Stimulated activated CD8-positive, alpha-beta memory T cell treated with anti-CD3 and anti-CD28 coated beads, Interleukin-7, amount 100 ng/mL, for 4 hours (primary cell): ENCODE results near the gene GEMIN5.
A peak's percentile ranks its signal among the peaks of the same experiment; 100 is the strongest.
"Not testable (repeated sequence)": the region's sequence is repeated elsewhere in the genome, so short reads cannot be mapped to it uniquely, and the experiment has no call there.

Experiments
- DNase-seq, 2 donors: peaks; one replicate each; pipeline ENCODE4 v3.0.0-alpha.2; 2020; ENCODE audit warnings: low read depth in 2 of 2

GEMIN5 gene

GRCh38 chr5:154944716-154945115 lies 6.7 kb upstream of the GEMIN5 start:
- DNase-seq, result no peak

- no peak for DNase-seq
Observed at GRCh38 chr5:154943527-154943926, 5.5 kb upstream of the GEMIN5 start.

GRCh38 chr5:154940772-154941620 lies 3.0 kb upstream of the GEMIN5 start, which contains the start of gene MRPL22:
MRPL22 (plus strand) TSS chr5:154941073; CDS start chr5:154941111, 38 bp downstream.
- DNase-seq, result peak; percentile 89 to 92

GRCh38 chr5:154940375-154940771 lies 2.4 kb upstream of the GEMIN5 start:
- DNase-seq, result no peak

- DNase-seq, result not testable (repeated sequence)
Observed at GRCh38 chr5:154939387-154939786, 1.4 kb upstream of the GEMIN5 start.

- no peak for DNase-seq
Observed at GRCh38 chr5:154937186-154937717, 759 bp downstream of the GEMIN5 start.

GRCh38 chr5:154934881-154935280 lies 3.1 kb downstream of the GEMIN5 start:
- no peak for DNase-seq

- no peak for DNase-seq
Observed at GRCh38 chr5:154933537-154933936, 4.5 kb downstream of the GEMIN5 start.

- no peak for DNase-seq
Observed at GRCh38 chr5:154923441-154924430, 14.3 kb downstream of the GEMIN5 start.

GRCh38 chr5:154917757-154918156 lies 20.3 kb downstream of the GEMIN5 start:
- no peak for DNase-seq

- no peak for DNase-seq
Observed at GRCh38 chr5:154916874-154917273, 21.1 kb downstream of the GEMIN5 start.

- not testable (repeated sequence) for DNase-seq
Observed at GRCh38 chr5:154905601-154906000, 32.4 kb downstream of the GEMIN5 start.

- DNase-seq, result no peak
Observed at GRCh38 chr5:154901913-154902312, 36.1 kb downstream of the GEMIN5 start.

GRCh38 chr5:154901276-154901675 lies 36.7 kb downstream of the GEMIN5 start:
- no peak for DNase-seq

GRCh38 chr5:154900066-154900465 lies 37.9 kb downstream of the GEMIN5 start:
- DNase-seq, result no peak

- no peak for DNase-seq
Observed at GRCh38 chr5:154899151-154899816, 38.7 kb downstream of the GEMIN5 start.

GRCh38 chr5:154898210-154898609 lies 39.8 kb downstream of the GEMIN5 start:
- no peak for DNase-seq

- DNase-seq, result no peak
Observed at GRCh38 chr5:154896562-154897165, 41.3 kb downstream of the GEMIN5 start.

- DNase-seq, result no peak
Observed at GRCh38 chr5:154895606-154896561, 42.1 kb downstream of the GEMIN5 start.

- no peak for DNase-seq
Observed at GRCh38 chr5:154893381-154893780, 44.6 kb downstream of the GEMIN5 start.
